Loucy (cell line): ENCODE measurements around the gene ALG12.

Source experiments
- H2AFZ ChIP-seq: fragments of 200-600 bp; sonication (generic); 2 replicates; pipeline ENCODE4 v1.6.0; 2016; ENCODE audit warnings: antibody characterized with exemption, mild to moderate bottlenecking, low read length, moderate library complexity
- H3F3A ChIP-seq: fragments of 200-600 bp; 2 replicates; pipeline ENCODE4 v1.6.0; 2016; ENCODE audit warnings: antibody characterized with exemption, low read depth, mild to moderate bottlenecking
- H3K27me3 ChIP-seq: fragments of 200-600 bp; sonication (generic); 2 replicates; pipeline ENCODE4 v1.6.1; 2014; ENCODE audit warnings: low read length, mild to moderate bottlenecking; ENCODE audit not compliant: insufficient read depth, poor library complexity, severe bottlenecking
- H3K36me3 ChIP-seq: fragments of 200-600 bp; sonication (generic); 2 replicates; pipeline ENCODE4 v1.6.1; 2016; ENCODE audit warnings: low read length; ENCODE audit not compliant: insufficient read depth
- H3K4me1 ChIP-seq: fragments of 200-600 bp; sonication (generic); 2 replicates; pipeline ENCODE4 v1.5.1; 2014; ENCODE audit warnings: low read length, mild to moderate bottlenecking; ENCODE audit not compliant: insufficient read depth, poor library complexity, severe bottlenecking
- H3K4me2 ChIP-seq: fragments of 200-600 bp; sonication (generic); 2 replicates; pipeline ENCODE4 v1.6.0; 2014; ENCODE audit warnings: antibody characterized with exemption, low read length, low read depth, mild to moderate bottlenecking; ENCODE audit not compliant: poor library complexity, severe bottlenecking
- H3K4me3 ChIP-seq: fragments of 200-600 bp; sonication (generic); 2 replicates; pipeline ENCODE4 v1.5.1; 2014; ENCODE audit warnings: low read length, mild to moderate bottlenecking, mixed read lengths; ENCODE audit not compliant: poor library complexity, severe bottlenecking
- H3K79me2 ChIP-seq: fragments of 200-600 bp; sonication (generic); 2 replicates; pipeline ENCODE4 v1.6.1; 2014; ENCODE audit warnings: low read length; ENCODE audit not compliant: insufficient read depth
- H3K9ac ChIP-seq: fragments of 200-600 bp; sonication (generic); 2 replicates; pipeline ENCODE4 v1.6.0; 2014; ENCODE audit warnings: mild to moderate bottlenecking, low read depth, low read length, moderate library complexity; ENCODE audit not compliant: poor library complexity, severe bottlenecking
- H3K9me2 ChIP-seq: fragments of 200-600 bp; sonication (generic); replicated peaks from 2 replicates; pipeline ENCODE4 v1.6.1; 2016; ENCODE audit warnings: low read depth, low read length, mixed read lengths
- H3K9me3 ChIP-seq: fragments of 200-600 bp; sonication (generic); 2 replicates; pipeline ENCODE4 v1.6.1; 2014; ENCODE audit warnings: mild to moderate bottlenecking, antibody characterized with exemption, low read length, low read depth; ENCODE audit not compliant: insufficient read depth
- H4K20me1 ChIP-seq: fragments of 200-600 bp; sonication (generic); 2 replicates; pipeline ENCODE4 v1.6.0; 2014; ENCODE audit warnings: antibody characterized with exemption, low read length, mild to moderate bottlenecking; ENCODE audit not compliant: insufficient read depth, poor library complexity, severe bottlenecking
- CTCF ChIP-seq: fragments of 200-600 bp; sonication (generic); conservative IDR thresholded peaks from 2 replicates; pipeline ENCODE4 v1.5.1; 2014; ENCODE audit warnings: mild to moderate bottlenecking, antibody characterized with exemption, low read length
- EZH2phosphoT487 ChIP-seq: fragments of 200-600 bp; IDR thresholded peaks from 2 replicates; pipeline ENCODE4 v1.6.1; 2018; ENCODE audit warnings: antibody characterized with exemption, mild to moderate bottlenecking, moderate library complexity, borderline replicate concordance

Gene ALG12

DNA sequence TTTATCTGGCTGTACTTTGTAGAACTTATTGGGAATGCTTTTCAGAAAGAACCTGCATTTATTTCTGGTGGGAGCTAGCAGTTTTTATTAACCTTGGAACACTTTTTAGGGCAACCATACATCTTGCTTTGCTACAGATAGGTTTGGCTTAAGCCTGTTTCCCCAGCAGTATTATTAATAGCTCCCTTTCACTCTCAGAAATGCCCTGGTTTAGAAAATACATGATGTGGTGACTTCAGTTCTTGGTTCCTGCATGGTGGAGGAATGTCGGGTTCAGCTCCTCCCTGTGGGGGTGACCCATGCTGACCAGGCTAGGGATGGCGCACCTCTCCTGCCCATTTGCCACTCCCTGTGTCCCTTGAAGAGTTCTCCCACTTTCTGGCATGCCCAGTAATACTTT lies 36.4 kb downstream of the ALG12 start:
- TF ChIP-seq CTCF, result no peak
- TF ChIP-seq EZH2phosphoT487, result no peak
- Histone ChIP-seq H3K27me3 (no peaks in the 10 kb centered on the region), H3K9me3 (no peaks in the 10 kb centered on the region), H3K4me1 (peaks cover 23% of the 10 kb centered on the region), H3K9ac (no peak overlapping the region), H3K36me3 (peaks cover 51% of the 10 kb centered on the region; the same call in 1 of the 2 replicates), H2AFZ (no peak overlapping the region), H3K4me3 (no peak overlapping the region), H4K20me1 (peaks cover 65% of the 10 kb centered on the region), H3K9me2 (no peaks in the 10 kb centered on the region), H3K4me2 (no peak overlapping the region), H3K79me2 (peaks cover 98% of the 10 kb centered on the region), H3F3A (0 out of 2 replicates have a peak, but pooled peaks cover 3% of the 10 kb centered on the region)

- Histone ChIP-seq H3K9ac (peak overlapping the region; percentile 44), H3K9me3 (no peaks in the 10 kb centered on the region)
These were observed 38.0 kb downstream of the ALG12 start for GRCh38 chr22:49880281-49880680.

GRCh38 chr22:49879871-49880270 lies 38.4 kb downstream of the ALG12 start:
- H3K79me2 ChIP-seq, result peaks cover 98% of the 10 kb centered on the region
- no peaks in the 10 kb centered on the region for H3K27me3 ChIP-seq
- H3K9ac ChIP-seq, result peak overlapping the region; percentile 44
- H3F3A ChIP-seq, result 0 out of 2 replicates have a peak, but pooled peaks cover 3% of the 10 kb centered on the region
- peaks cover 37% of the 10 kb centered on the region; the same call in 1 of the 2 replicates for H3K36me3 ChIP-seq
- peaks cover 23% of the 10 kb centered on the region for H3K4me1 ChIP-seq
- no peaks in the 10 kb centered on the region for H3K9me3 ChIP-seq
- H3K9me2 ChIP-seq, result no peaks in the 10 kb centered on the region
- peak overlapping the region; percentile 48 for H3K4me3 ChIP-seq
- TF ChIP-seq CTCF, result no peak
- TF ChIP-seq EZH2phosphoT487, result no peak
- peak overlapping the region; percentile 70 for H3K4me2 ChIP-seq
- H2AFZ ChIP-seq, result no peak overlapping the region
- peaks cover 74% of the 10 kb centered on the region for H4K20me1 ChIP-seq

More at GRCh38 chr22:49880281-49880680, 38.0 kb downstream of the ALG12 start:
- TF ChIP-seq CTCF, result no peak
- TF ChIP-seq EZH2phosphoT487, result no peak
- peaks cover 41% of the 10 kb centered on the region; the same call in 1 of the 2 replicates for H3K36me3 ChIP-seq
- no peaks in the 10 kb centered on the region for H3K27me3 ChIP-seq
- no peaks in the 10 kb centered on the region for H3K9me2 ChIP-seq
- H4K20me1 ChIP-seq, result peaks cover 74% of the 10 kb centered on the region
- H3K79me2 ChIP-seq, result peaks cover 98% of the 10 kb centered on the region
- peak overlapping the region; percentile 70 for H3K4me2 ChIP-seq
- H3K4me3 ChIP-seq, result peak overlapping the region; percentile 48
- H3K4me1 ChIP-seq, result peaks cover 23% of the 10 kb centered on the region
- H3F3A ChIP-seq, result 0 out of 2 replicates have a peak, but pooled peaks cover 3% of the 10 kb centered on the region
- no peak overlapping the region for H2AFZ ChIP-seq
